ENCODE results near the gene PTPRK. TPM values are rescaled to one million over a fixed set of nuclear protein-coding genes. Genes with fewer than 3 reads are reported as not detected.
A peak's percentile ranks its signal among the peaks of the same experiment; 100 is the strongest.

The PTPRK gene
- total and polyA plus RNA-seq, 2 of the 13 experiments (the other 11 are each of a cell fraction or from before 2014, with no cell fraction given): 43.6 to 98.3 TPM

GRCh38 chr6:128277379-128277778 lies 243.0 kb downstream of the PTPRK start (continued):
- TF ChIP-seq ZNF605 (CRISPR knock-in tag; IDR thresholded peaks at IDR 0.05): no peak
- TF ChIP-seq DDIT3 (CRISPR knock-in tag; IDR thresholded peaks at IDR 0.05): no peak
- TF ChIP-seq ZMAT5 (CRISPR knock-in tag; IDR thresholded peaks at IDR 0.05; ENCODE audit: borderline replicate concordance, low read depth): no peak
- TF ChIP-seq HOMEZ (CRISPR knock-in tag; IDR thresholded peaks at IDR 0.05; ENCODE audit: low read depth): peak; percentile 69; the same call in 1 of the 2 replicates
- no peak for TF ChIP-seq SRSF4 (IDR thresholded peaks at IDR 0.05; ENCODE audit: low read depth, low read length, poor library complexity, severe bottlenecking)
- TF ChIP-seq ZKSCAN8 (CRISPR knock-in tag; IDR thresholded peaks at IDR 0.05; ENCODE audit: borderline replicate concordance): no peak
- TF ChIP-seq JUN (CRISPR knock-in tag; IDR thresholded peaks at IDR 0.05): no peak
- TF ChIP-seq SOX6 (IDR thresholded peaks at IDR 0.05): no peak
- peak; percentile 66 for TF ChIP-seq SOX6 (CRISPR knock-in tag; IDR thresholded peaks at IDR 0.05)
- no peak for TF ChIP-seq ZBTB2 (CRISPR knock-in tag; IDR thresholded peaks at IDR 0.05; ENCODE audit: low read depth)
- no peak for TF ChIP-seq PAWR (CRISPR knock-in tag; IDR thresholded peaks at IDR 0.05; ENCODE audit: borderline replicate concordance)
- TF ChIP-seq SP5 (CRISPR knock-in tag; IDR thresholded peaks at IDR 0.05; ENCODE audit: borderline replicate concordance, low read depth): no peak
- no peak for TF ChIP-seq PRPF4 (IDR thresholded peaks at IDR 0.05; ENCODE audit: low read depth, low read length, poor library complexity, severe bottlenecking)
- TF ChIP-seq KLF16 (CRISPR knock-in tag; IDR thresholded peaks at IDR 0.05): no peak
- TF ChIP-seq MAFG (CRISPR knock-in tag; IDR thresholded peaks at IDR 0.05): no peak
- TF ChIP-seq RORA (CRISPR knock-in tag; IDR thresholded peaks at IDR 0.05): no peak
- TF ChIP-seq TMF1 (CRISPR knock-in tag; IDR thresholded peaks at IDR 0.05; ENCODE audit: low read depth): no peak
- no peak for TF ChIP-seq NR2C2 (CRISPR knock-in tag; IDR thresholded peaks at IDR 0.05; ENCODE audit: borderline replicate concordance)
- peak; percentile 73; the same call in 1 of the 2 replicates for TF ChIP-seq ZKSCAN5 (CRISPR knock-in tag; IDR thresholded peaks at IDR 0.05)
- peak; percentile 62 for TF ChIP-seq NR2F2 (IDR thresholded peaks at IDR 0.05; ENCODE audit: borderline replicate concordance, low read depth)
- TF ChIP-seq ONECUT2 (CRISPR knock-in tag; IDR thresholded peaks at IDR 0.05): peak; percentile 71
- no peak for TF ChIP-seq MEF2D (CRISPR knock-in tag; IDR thresholded peaks at IDR 0.05)

Measured in HepG2 (cell line).